HG03469 (cell line): Measurements from ENCODE around the gene ID2.

Experiments used
- ATAC-seq: cut with Tn5 transposase; IDR thresholded peaks from one replicate; pipeline ENCODE4 v1.9.1; 2021; ENCODE audit warnings: mild to moderate bottlenecking, moderate library complexity, moderate number of reproducible peaks; ENCODE audit not compliant: unreplicated experiment

Gene ID2

GRCh38 chr2:8682719-8683667, 1.1 kb downstream of the ID2 start:
- no peak for ATAC-seq

- no peak for ATAC-seq
These were observed 2.7 kb downstream of the ID2 start for GRCh38 chr2:8684540-8684877.

DNA sequence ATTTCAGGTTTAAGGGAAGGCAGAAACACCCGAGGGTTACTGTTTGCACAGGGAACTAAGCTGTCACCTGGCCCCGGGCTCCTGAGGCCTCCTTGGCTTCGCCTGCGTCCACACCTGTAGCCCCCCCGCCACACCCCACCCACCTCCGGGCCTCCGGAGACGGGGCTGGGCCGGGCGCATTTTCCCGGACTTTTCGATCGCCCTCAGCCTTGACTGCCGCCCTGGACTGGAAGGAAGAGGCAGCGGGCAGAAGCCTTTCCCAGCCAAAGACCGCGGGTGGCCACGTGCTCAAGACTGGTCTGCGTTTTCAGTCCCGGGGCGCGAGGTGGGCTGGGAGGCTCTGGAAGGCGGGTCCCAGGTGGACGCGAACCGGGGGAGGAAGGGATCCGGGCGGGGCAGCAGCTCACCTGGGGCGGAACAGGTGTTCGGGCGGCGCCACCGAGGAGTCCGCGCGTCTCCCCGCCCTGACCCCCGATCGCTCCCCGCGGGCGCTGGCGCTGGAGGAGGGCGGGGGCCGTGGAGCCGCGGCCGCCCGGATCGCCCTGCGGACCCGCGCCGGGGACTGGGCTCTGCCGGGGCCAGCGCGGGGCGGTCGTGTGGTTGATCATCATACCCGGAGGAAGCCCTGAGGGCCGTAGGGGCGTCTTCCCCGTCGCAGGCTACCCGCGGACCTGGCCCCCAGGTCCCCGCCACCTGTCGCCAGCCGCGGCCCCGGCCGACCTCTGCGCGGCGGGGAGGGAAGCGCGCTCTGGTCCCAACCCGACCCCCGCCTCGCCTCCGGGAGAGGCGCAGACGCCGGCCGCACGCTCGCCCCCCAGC, 3.2 kb downstream of the ID2 start:
- ATAC-seq: no peak

DNA sequence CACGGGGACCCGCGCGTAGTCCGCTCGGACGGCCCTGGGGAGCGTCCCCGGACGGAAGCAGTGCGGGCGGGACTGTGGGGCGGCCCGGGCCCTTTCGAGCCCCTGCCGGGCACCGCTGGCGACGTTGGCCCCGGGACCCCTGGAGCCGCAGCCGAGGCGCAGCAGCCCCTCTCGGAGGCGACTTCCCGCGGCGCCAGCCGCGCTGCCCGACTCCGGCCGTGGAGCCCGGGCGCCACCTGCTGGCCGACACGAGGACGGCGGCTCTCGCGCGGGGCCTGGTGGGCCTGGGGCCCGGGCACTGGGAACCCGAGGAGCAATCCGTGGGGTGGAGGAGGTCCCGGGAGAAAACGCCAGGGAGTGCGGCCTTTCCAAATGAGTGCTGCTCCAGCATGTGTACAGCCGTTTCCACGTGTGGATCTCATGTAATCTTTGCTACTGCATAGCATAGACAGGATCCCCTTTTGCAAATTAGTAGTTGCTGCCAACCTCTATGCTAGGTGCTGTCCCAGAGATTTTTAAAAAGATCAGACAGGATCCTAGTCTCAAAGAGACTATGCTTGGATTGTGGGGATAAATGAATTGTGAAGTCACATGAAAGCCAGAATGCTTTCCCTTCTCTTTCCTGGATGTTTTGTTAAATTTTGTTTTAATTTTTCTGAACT, 4.0 kb downstream of the ID2 start:
- ATAC-seq: no peak

GRCh38 chr2:8691859-8692437, 10.1 kb downstream of the ID2 start:
- ATAC-seq: no peak

- no peak for ATAC-seq
These were observed 10.9 kb downstream of the ID2 start for GRCh38 chr2:8692783-8693156.

DNA sequence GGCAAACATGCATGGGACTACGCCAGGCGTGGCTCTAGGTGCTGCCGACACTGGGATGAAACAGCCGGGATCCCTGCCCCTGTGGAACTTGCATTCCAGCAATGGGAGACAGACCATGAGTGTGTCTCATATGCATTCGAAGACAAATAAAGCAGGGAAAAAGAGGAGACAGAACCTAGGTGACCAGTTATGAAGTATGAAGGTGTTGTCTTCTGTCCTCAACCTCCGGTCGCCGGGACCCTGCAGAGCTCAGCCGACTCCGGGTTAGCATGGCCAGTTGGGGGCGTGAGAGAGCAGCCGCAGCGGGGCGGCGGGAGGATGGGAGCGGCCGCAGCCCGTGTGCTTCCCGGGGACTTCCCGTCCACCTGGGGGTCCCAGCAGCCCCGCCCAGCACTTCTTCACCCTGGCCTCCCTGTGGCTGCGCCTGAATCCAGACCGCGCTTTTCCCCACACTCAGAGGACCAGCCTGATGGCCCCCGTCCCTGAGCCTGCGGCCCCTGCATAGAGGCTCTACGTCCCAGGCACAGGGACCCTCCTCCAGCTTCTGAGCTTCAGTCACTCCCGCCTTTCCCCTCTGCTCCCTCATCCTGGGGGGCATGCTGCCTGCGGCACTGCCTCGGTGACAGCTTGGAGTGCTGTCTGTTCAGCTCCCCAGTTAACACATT, 11.4 kb downstream of the ID2 start:
- no peak for ATAC-seq

GRCh38 chr2:8694737-8695136, 12.9 kb downstream of the ID2 start:
- ATAC-seq: no peak

DNA sequence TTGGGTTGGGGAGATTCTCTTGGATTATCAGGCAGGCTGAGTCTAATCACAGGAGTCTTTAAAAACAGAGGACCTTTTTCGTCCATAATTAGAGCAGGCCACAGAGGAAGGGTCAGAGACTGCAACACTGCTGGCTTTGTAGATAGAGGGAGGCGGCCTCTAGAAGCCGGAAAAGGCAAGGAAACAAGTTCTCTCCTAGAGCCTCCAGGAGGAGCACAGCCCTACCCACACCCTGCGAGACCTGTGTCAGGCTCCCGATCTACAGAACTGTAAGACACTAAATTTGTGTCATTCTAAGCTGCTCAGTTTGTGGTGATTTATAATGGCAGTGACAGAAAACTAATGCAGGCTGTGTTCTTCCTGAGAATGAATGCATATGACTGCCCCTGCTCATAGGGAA, 15.3 kb downstream of the ID2 start:
- ATAC-seq: no peak

GRCh38 chr2:8699839-8700238, 18.0 kb downstream of the ID2 start:
- ATAC-seq: no peak

DNA sequence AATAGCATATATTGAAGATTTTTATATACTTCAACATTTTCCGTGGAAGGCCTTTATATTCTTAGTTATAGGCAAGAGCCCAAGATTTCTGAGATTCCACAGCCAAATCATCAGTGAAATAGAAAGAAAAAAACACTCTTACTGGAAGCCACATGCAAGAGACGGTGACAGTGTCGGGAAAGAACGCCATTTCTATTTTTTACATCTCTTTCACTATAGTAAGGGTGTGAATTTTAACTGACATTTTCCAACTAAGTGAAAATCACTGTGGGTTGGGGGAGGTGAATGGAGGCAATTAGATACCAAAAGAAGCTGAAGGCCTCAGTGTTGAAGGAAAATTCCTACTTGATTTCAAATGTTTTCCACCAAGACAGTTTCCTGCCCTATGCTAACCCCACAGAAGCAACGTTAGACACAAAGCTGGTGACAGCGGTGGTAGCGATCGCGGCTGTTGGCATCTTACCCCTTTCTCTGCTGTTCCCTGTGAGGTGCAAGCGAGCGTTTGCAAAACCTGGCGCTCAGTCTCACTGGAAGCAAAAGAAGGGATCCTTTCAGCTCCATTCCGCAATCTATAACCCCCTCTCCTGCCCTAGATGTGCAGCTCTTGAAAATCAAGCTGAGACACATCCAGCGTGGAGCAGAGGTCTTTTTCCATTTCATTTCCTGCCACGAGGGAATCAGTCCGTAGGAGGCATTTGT, 20.0 kb downstream of the ID2 start:
- no peak for ATAC-seq

DNA sequence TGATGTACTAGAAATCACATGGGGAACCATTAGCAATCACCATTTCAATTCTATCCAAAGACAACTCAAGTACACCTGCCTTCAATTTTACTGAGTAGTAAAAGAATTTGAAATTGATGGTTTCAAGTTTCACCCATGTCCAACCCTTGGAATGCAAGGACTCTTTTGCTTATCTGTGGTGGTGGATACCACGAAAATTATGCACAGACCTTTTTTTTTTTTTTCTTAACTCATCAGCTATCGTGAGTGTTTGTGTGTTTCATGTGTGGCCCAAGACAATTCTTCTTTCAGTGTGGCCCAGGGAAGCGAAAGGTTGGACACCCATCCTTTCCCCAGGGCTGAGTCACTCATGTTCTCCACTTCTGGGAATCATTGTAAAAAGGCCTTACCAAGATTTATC, 23.1 kb downstream of the ID2 start:
- ATAC-seq: no peak

GRCh38 chr2:8709611-8710010, 27.8 kb downstream of the ID2 start:
- no peak for ATAC-seq

DNA sequence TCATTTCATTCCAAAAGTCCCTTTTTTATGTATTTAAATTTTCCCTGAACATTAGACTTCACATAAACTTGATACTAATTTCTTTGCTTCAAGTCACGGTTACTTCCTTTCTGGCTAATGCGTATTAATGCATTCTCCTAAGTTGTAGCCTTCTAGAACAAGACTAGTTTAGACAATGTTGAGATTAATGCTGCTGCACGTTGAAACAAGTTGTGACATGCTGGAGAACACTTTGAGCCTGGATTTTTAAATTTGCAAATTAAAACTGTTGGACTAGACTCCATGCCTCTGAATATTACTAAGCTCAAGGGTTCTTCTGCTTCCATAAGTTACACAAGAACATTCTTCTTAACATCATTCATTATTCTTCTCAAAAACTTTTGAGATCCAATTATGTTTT, 29.1 kb downstream of the ID2 start:
- ATAC-seq: no peak

GRCh38 chr2:8714283-8714682, 32.4 kb downstream of the ID2 start:
- ATAC-seq: no peak

GRCh38 chr2:8714971-8715370, 33.1 kb downstream of the ID2 start:
- no peak for ATAC-seq

DNA sequence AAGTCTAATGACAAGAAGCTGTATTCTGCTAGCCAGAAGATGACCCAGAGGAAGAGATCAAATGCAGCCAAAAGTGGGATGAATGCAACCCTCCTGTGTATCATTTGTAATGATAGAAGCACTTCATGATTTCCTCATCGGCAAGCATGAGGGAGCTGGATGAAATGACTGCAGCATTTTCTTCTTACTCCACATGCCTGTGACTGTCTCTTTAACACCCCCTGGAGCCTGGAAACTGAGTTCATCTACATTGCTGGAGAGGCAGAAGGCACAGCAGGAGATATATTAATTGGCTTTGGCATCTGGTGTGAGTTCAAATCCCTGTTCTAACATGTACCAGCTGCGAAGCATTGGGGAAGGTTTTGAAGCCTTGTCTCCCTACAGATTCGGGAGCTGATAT, 37.7 kb downstream of the ID2 start:
- ATAC-seq: no peak

DNA sequence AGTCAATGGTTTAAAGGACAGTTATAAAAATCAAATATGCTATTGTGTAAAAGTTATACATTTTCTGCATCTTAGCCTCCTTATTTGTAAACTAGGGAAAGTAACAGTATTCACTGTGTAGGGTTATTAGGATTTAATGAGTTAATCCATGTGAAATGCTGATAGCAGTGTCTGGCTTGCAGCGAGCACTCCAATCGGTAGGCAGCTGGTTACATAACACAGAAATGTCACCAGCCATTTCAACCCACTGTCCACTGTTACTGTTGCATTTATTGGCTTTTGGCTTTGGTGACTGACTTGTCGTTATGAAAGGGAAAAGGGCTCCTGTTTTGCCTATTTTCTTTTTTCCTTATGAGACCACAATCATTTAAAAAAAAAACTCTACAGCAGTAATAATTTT, 38.9 kb downstream of the ID2 start:
- no peak for ATAC-seq

GRCh38 chr2:8721410-8721809, 39.6 kb downstream of the ID2 start:
- ATAC-seq: no peak

DNA sequence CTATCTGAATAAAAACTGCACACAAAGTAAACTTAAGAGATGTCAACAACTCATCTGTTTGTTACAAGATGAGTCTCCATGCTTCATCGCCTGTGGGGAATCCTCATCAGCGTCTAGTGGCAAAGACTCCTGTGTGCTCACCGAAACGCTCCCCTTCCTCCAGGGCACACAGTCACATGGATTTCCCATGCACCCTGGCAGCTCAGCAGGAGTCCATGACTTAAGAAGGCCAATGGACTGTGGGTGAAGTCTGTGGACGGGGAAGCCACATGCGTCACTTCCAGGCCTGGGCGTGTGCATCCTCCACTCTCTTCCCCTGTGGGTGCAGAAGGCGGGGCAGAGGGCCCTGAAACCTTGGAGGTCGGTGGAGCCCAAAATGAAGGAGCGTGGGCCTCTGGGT, 41.1 kb downstream of the ID2 start:
- ATAC-seq: no peak
